Activated effector memory CD4-positive, alpha-beta T cell treated with Interleukin-2 at 50 U/mL for 16 hours (primary cell): Measurements from ENCODE around the gene WDR72.

Experiments
- DNase-seq: peaks from one replicate; pipeline ENCODE4 v3.0.0-alpha.2; 2020

The WDR72 gene

DNA sequence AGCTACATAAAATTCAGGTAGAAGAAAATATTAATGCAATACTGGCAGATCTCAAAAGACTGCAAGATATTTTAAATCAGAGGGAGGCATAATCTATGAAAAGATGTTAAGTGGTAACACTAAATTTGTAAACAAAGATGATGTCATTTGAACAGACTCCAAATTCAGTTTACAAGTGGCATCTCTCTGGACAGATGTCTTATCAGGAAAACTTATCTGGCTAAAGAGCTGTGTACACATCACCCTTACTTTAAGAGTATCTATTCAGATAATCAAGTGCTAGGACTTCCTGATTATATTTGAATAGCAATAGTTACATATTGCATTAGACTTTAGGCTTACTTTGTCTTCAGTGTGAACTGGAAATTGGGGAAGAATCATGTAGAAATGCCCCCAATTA is 231.5 kb downstream of the WDR72 start:
- DNase-seq = no peak

DNA sequence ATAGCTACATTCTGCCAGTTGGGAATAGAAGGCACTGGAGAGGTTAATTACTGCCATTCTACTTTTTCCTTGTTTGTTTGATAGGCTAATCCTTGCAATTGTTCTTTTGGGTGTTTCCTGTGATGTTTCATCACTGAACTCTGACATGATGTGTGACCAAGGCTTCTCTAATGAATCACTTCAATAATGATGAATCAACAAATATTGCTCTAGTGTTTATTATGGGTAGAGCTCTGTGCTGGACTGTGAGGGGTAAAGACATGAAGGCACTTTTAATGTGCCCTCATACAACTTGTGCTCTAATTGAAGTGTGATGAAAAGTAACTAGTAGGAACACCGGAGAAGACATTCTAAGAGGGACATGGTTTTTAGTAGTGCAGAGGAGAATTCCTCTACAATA is 233.6 kb downstream of the WDR72 start:
- no peak for DNase-seq

- no peak for DNase-seq
Observed at GRCh38 chr15:53522991-53523390, 236.5 kb downstream of the WDR72 start.

DNA sequence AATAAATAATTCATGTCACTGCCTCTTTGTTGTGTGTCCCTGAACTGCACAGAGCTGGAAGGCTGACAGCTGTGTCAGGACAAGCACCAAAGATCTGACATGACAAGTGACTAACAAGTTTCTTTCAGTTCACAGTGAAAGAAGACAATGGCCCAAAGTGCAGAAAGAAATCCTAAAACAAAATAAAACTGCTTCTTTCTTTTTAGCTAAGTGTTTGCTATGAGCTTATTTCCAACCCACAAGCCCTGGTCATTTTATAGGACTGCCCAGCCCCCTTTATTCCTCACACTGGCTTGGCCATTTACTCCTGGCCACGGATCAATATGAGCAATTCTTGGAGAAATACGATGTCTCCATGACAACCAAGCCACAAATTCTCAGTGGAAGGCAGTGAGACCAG is 238.5 kb downstream of the WDR72 start:
- DNase-seq = no peak

- no peak for DNase-seq
Observed at GRCh38 chr15:53513431-53513830, 246.0 kb downstream of the WDR72 start.

DNA sequence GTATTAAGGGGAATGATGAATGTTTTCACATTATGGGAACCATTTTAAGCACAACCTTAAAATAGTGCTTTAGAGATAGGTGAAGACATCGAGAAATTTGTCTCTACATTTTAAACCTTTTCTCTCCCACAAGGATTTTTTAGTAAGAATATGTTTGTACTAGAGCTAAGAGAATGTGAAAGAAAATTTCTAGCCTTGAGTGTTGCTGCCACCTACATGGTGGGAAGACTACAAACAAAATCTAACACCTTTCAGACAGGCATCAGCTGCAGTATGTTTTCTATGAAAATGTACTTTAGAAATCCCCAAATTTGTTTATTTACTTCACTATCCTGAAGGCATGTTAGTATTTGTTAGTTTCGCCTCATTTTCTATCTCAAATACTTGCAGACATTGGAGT is 247.4 kb downstream of the WDR72 start:
- DNase-seq = no peak

GRCh38 chr15:53511175-53511574 is 248.3 kb downstream of the WDR72 start:
- DNase-seq = no peak

- DNase-seq = no peak
Observed at GRCh38 chr15:53506370-53506769, 253.1 kb downstream of the WDR72 start.

DNA sequence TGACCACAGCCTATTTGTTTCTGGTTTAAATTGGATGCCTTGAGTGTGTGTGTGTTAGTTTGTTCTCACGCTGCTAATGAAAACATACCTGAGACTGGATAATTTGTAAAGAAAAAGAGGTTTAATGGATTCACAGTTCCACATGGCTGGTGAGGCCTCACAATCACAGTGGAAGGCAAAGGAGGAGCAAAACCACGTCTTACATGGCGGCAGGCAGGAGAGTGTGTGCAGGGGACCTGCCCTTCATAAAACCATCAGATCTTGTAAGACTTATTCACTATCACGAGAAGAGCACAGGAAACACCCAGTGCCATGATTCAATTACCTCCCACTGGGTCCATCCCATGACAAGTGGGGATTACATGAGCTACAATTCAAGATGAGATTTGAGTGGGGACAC is 260.5 kb downstream of the WDR72 start:
- DNase-seq = no peak

DNA sequence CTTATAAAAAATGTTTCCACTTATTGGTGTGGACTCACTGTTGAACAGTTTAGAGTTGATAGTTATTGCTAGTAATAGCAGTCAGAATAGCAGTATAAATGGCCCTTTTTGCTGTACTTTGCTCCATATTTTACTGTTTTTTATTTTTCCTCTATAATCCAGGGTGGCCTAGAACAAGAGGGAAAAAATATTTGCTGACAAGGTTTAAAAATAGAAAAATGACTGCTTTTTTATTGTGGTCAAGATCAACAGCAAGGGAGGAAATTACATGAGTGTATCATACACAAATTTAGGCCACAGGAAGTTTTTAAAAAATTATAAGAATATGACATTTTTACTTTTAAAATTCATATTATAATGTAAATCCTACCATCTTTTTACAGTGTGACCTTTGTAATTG is 269.1 kb downstream of the WDR72 start:
- no peak for DNase-seq

DNA sequence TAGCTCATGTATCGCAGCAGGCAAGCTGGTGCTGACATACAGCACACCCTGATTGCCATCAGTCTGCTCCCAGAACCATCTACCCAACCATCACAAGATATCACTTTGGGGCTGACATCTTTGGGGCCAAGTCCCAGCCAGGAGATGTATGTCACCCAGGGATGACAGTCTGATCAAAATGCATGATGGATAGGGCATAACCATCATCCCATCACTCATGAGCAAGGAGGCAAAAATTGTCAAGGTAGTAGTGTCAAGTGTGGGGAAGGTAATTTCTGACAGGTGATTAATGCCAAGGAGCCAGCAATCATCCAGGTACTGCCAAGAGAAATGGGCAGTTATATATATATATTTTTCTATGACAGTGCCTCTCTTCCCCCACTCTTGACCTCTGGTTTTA is 277.4 kb downstream of the WDR72 start:
- DNase-seq = no peak

DNA sequence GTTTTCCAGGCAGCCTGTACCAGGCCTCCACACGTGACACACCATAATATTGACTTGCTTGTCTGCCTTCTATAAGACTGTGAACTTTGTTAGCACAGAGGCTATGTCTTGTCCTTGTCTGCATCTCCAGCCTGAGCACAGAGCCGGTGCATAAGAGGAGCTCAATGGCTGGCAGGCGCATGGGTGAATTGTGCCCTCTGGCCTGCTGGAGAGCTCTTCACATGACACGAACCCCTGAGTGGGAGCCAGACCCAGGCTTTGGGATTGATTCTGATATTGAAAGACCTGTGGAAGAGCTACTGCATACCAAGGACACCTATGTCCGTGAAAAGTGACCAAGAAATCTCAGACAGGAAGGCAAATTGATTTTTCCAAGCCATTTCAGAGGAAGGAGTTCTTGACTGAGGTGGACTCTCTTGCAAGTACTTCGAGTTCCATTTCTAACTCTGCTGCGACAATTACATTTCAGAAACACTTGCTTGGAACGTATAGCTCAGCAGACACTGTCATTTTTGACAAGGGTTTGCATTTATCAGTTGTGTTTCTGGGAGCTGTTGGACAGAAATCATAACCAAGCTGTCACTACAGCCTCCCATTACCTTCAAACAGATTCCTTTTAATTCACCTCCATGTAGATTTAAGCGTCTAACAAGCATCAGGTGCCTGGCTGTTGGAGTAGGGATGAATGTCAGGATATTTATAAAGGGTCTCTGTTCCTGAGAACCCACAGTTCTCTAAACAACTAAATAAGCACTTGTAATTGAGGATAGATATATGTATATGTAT is 281.3 kb downstream of the WDR72 start:
- no peak for DNase-seq

DNA sequence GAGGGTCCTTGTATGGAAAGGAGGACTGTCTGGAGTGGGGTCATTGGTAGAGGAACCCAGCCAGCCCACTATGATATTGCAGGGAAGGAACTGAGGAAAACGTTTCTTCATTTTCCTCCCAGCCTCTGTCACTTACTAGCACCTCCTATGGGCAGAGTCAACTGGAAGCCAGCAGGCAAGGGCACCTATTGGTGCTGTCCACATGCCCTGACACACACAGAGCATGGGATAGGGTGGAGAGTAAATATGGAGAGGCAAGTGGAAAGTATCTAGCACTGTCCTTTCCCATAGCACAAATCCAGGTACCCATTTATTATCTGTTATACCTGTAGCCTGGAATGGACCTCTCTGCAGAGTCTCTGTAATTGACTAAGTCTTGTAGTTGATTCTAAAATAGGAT is 285.6 kb downstream of the WDR72 start:
- DNase-seq = no peak

DNA sequence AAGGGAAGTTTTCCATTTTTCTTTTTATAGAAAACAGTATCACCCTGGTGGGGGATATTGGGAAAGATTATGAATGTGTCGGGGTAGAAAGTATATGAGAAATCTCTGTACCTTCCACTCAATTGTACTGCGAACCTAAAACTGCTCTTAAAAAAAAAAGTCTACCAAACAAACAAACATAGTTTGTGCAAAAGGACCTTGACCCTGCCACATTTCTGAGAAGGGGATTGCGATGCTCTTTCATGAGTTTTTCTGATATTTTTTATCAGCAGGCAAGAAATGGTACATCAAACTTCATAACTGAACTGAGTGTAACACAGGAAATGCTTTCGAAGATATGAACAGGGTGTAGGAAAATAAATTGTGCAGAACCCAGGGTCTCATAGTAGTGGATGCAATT is 286.0 kb downstream of the WDR72 start:
- DNase-seq = no peak

GRCh38 chr15:53472883-53473282 is 286.6 kb downstream of the WDR72 start:
- DNase-seq = no peak

DNA sequence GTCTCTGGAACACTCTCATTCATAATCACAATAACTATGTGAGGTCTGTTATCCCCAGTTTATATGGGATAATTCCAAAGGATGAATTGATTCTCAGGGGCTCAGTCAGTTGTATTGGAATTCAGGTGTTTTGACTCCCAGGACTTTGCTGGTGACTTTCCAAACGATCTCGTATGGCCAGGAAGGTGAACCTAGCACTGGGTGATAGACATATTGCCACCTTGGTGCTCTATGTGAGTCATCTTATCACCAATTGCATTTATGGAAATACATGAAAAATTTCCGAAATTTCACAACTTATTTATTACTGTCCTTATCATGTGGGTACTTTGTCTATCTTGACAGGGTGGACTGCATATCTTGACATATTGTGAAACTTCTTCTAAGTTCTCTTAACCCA is 287.3 kb downstream of the WDR72 start:
- DNase-seq = no peak

DNA sequence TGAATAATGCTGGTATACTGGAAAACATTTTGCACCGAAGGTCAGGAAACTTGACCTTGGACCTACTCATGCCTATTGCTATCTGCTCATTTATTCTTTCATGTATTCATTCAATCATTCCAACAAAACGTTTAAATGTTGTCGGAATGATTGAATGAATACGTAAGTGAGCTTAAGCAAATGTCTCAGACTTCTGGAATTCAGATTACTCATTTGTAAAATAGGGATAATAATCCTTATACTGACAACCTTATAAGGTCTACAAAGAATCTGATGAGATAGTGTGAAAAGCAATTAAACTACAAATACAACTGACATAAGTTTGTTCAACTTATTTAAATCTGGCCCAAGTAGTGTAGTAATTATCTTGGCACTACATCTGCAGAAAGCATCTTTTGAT is 288.7 kb downstream of the WDR72 start:
- no peak for DNase-seq

- no peak for DNase-seq
Observed at GRCh38 chr15:53469422-53469821, 290.0 kb downstream of the WDR72 start.
